Endothelial cell of umbilical vein (primary cell): ENCODE measurements around the gene LRP1.

Experiments
- CTCF ChIP-seq, 2 donors: IDR thresholded peaks; 1 replicate in 1 of 2; 2 replicates in 1 of 2; pipeline ENCODE4 v1.5.1; 2011; ENCODE audit warnings: low read length in 2 of 2, mild to moderate bottlenecking in 2 of 2, moderate library complexity in 2 of 2, control low read depth in 1 of 2, inconsistent platforms in 1 of 2, low read depth in 1 of 2; ENCODE audit not compliant: insufficient read depth in 1 of 2; ENCODE audit errors: extremely low read depth in 1 of 2
- EZH2 ChIP-seq: IDR thresholded peaks from 2 replicates; pipeline ENCODE4 v1.6.1; 2012; ENCODE audit warnings: borderline replicate concordance, low read depth, mild to moderate bottlenecking, moderate library complexity, low read length, inconsistent platforms; ENCODE audit not compliant: severe bottlenecking
- FOS ChIP-seq: IDR thresholded peaks from 2 replicates; pipeline ENCODE4 v1.6.1; 2011; ENCODE audit warnings: mild to moderate bottlenecking, low read length, moderate library complexity, borderline replicate concordance; ENCODE audit not compliant: insufficient read depth
- GATA2 ChIP-seq: IDR thresholded peaks from 2 replicates; pipeline ENCODE4 v1.7.0; 2011; ENCODE audit warnings: low read depth, mild to moderate bottlenecking, moderate library complexity, mixed read lengths, low read length; ENCODE audit not compliant: insufficient read length, insufficient read depth
- JUN ChIP-seq: IDR thresholded peaks from 2 replicates; pipeline ENCODE4 v1.6.1; 2011; ENCODE audit warnings: borderline replicate concordance, low read depth; ENCODE audit not compliant: insufficient read length, insufficient read depth
- MAX ChIP-seq: IDR thresholded peaks from 2 replicates; pipeline ENCODE4 v1.6.1; 2011; ENCODE audit not compliant: insufficient read depth, insufficient read length
- MYC ChIP-seq: IDR thresholded peaks from one replicate; pipeline ENCODE4 v1.6.1; 2011; ENCODE audit warnings: mild to moderate bottlenecking, low read depth, low read length
- POLR2A ChIP-seq: IDR thresholded peaks from 2 replicates; pipeline ENCODE4 v1.6.1; 2012; ENCODE audit warnings: low read depth, mild to moderate bottlenecking, control low read depth, low read length
- POLR2AphosphoS5 ChIP-seq: IDR thresholded peaks from 2 replicates; pipeline ENCODE4 v1.6.1; 2012; ENCODE audit warnings: low read depth, mild to moderate bottlenecking, control low read depth, low read length, moderate library complexity; ENCODE audit not compliant: insufficient read depth

- TF ChIP-seq POLR2AphosphoS5, result no peak
- no peak for TF ChIP-seq CTCF (IDR thresholded peaks at IDR 0.05; ENCODE audit: extremely low read depth in 1 of 2, insufficient read depth in 1 of 2, low read depth in 1 of 2, low read length in 2 of 2)
- TF ChIP-seq MAX, result no peak
- TF ChIP-seq POLR2A, result no peak
- no peak for TF ChIP-seq JUN
- no peak for TF ChIP-seq EZH2
- no peak for TF ChIP-seq FOS
- no peak for TF ChIP-seq MYC
- no peak for TF ChIP-seq GATA2
Measured at GRCh38 chr12:57187222-57188089, 59.2 kb downstream of the LRP1 start.
